GM21381 (cell line): Measurements from ENCODE around the gene MAP4.

Experiments used
- ATAC-seq: cut with Tn5 transposase; IDR thresholded peaks from one replicate; pipeline ENCODE4 v1.9.1; 2021; ENCODE audit warnings: mild to moderate bottlenecking, moderate library complexity; ENCODE audit not compliant: unreplicated experiment

Gene MAP4

GRCh38 chr3:47974974-47975470, 41.2 kb downstream of the MAP4 start:
- ATAC-seq = no peak

GRCh38 chr3:47971081-47971480, 45.1 kb downstream of the MAP4 start:
- ATAC-seq = no peak

GRCh38 chr3:47964740-47965139, 51.5 kb downstream of the MAP4 start:
- ATAC-seq = no peak

- no peak for ATAC-seq
Observed at GRCh38 chr3:47961815-47962606, 54.2 kb downstream of the MAP4 start.

GRCh38 chr3:47961036-47961435, 55.2 kb downstream of the MAP4 start:
- ATAC-seq = no peak

- no peak for ATAC-seq
Observed at GRCh38 chr3:47956521-47956920, 59.7 kb downstream of the MAP4 start.

- ATAC-seq = no peak
Observed at GRCh38 chr3:47954567-47954966, 61.6 kb downstream of the MAP4 start.

GRCh38 chr3:47950453-47951169, 65.6 kb downstream of the MAP4 start:
- no peak for ATAC-seq

GRCh38 chr3:47949979-47950378, 66.2 kb downstream of the MAP4 start:
- ATAC-seq = no peak

- no peak for ATAC-seq
Observed at GRCh38 chr3:47940232-47940631, 76.0 kb downstream of the MAP4 start.

- ATAC-seq = no peak
Observed at GRCh38 chr3:47932421-47932820, 83.8 kb downstream of the MAP4 start.

- no peak for ATAC-seq
Observed at GRCh38 chr3:47930979-47931378, 85.2 kb downstream of the MAP4 start.

- ATAC-seq = no peak
Observed at GRCh38 chr3:47916696-47917095, 99.5 kb downstream of the MAP4 start.

- ATAC-seq = no peak
Observed at GRCh38 chr3:47916201-47916600, 100.0 kb downstream of the MAP4 start.

- ATAC-seq = no peak
Observed at GRCh38 chr3:47912006-47912504, 104.2 kb downstream of the MAP4 start.

GRCh38 chr3:47910777-47911440, 105.3 kb downstream of the MAP4 start:
- no peak for ATAC-seq

- ATAC-seq = no peak
Observed at GRCh38 chr3:47910233-47910632, 106.0 kb downstream of the MAP4 start.

GRCh38 chr3:47909607-47910006, 106.6 kb downstream of the MAP4 start:
- ATAC-seq = no peak

GRCh38 chr3:47908744-47909143, 107.5 kb downstream of the MAP4 start:
- no peak for ATAC-seq

GRCh38 chr3:47907784-47908183, 108.4 kb downstream of the MAP4 start:
- ATAC-seq = no peak

GRCh38 chr3:47902746-47903145, 113.5 kb downstream of the MAP4 start:
- no peak for ATAC-seq
